Stimulated activated CD8-positive, alpha-beta memory T cell treated with anti-CD3 and anti-CD28 coated beads, Interleukin-12 subunit alpha, Interleukin-12 subunit beta, amount 100 ng/mL, for 24 hours (primary cell): ENCODE data around the gene RND3.

Experiments used
- DNase-seq: peaks from one replicate; pipeline ENCODE4 v3.0.0-alpha.2; 2020; ENCODE audit errors: extremely low read depth

Gene RND3

DNA sequence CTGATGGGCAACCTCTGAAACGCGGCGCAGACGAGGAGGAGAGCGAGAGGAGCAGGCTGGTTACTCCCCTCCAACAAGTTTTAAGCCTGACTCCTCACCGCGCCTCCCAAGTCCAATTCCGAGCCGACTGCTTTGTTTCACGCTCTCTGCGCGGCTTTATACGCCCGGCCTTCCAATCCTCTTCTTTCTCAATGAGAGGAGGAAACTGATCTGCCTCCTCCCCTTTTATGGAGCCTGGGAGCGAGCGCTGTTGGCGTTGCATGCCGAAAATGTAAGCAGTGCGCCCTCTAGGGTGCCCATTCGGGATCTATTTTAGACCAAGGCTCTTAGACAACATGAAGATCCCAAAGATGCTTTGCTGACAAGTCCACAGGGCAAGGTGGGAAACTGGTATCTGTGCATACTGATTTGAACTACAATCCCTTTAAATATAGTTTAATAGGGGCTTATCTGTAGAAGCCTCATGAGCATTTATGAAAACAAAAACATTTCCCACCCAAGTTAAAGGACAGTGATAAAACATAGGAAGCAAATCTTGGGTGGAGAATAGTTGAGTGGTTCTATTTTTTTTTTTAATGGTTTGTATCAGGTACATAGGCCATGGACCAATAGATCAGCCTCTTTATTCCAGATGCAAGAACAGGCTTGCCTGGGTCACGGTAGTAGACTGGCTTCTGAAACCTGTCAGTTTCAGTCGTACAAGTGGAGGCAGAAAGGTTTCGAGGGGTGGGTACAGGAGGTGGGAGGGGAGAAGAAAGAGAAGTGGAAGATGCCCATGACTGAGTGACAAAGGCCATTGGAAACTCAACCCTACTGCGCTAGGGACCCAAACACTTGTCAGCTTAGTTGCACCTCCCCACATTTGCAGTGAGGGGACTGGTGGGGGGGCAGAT lies at the start of gene RND3:
TSS of gene RND3 (minus strand) at position 131 of the 893 bp plus-strand sequence. CDS start 250 bp downstream, outside the sequence.
- DNase-seq: no peak

DNA sequence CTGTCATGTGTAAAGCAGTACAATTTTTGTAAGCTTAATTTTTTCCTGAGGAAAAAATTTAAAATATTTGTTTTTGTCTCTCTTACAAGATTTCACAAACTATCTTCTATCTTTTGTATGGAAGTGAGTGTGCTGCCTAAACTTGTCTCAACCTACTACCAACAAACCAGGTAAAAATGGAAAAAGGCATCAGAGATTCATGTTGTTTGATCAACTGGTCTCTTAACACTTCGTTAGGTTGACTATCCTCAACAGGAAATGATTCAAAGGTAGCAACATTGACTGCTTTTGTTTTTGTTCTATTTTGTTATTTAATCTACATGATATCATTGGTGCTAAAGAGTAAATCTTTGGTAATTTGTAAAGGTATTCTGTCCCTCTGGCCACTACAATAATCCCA lies 47.7 kb upstream of the RND3 start:
- no peak for DNase-seq

GRCh38 chr2:150532879-150533278 lies 45.4 kb upstream of the RND3 start:
- DNase-seq: no peak

DNA sequence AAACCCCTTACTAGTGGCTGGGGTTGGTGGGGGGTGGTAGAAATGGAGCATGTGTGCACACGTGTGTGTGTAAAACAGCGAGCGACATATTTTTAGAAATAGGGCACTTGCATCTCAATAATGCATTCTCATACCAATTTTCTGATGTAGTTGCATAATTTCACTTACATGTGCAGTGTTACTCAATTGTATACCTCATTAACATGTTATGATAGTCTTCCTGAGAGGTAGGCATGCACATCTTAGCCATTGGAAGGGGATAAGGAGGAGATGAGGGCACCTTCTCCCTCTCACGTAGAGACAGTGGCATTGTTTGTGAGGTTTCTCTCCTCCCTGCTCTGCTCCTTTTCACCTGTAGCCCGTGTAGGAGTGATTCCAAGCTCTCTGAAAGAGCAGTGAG lies 44.6 kb upstream of the RND3 start:
- no peak for DNase-seq

- DNase-seq: no peak
Observed at GRCh38 chr2:150531591-150531990, 44.1 kb upstream of the RND3 start.

DNA sequence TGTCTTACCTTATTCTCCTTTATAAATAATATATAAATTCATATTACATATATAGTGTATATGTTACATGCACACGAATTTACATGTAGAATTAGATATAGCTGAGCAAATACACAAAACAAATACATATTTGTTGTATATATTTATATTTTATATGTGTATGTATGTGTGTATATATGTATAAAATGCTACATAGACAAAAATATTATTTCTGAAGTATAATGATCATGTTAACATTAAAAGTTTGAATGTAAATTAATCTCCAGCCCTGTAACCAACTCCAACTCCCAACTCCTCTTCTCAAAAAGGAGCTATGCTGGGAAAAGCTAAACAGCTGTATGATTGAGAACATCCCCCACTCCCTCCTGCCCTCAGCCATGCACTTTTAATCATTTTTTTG lies 42.7 kb upstream of the RND3 start:
- DNase-seq: no peak

DNA sequence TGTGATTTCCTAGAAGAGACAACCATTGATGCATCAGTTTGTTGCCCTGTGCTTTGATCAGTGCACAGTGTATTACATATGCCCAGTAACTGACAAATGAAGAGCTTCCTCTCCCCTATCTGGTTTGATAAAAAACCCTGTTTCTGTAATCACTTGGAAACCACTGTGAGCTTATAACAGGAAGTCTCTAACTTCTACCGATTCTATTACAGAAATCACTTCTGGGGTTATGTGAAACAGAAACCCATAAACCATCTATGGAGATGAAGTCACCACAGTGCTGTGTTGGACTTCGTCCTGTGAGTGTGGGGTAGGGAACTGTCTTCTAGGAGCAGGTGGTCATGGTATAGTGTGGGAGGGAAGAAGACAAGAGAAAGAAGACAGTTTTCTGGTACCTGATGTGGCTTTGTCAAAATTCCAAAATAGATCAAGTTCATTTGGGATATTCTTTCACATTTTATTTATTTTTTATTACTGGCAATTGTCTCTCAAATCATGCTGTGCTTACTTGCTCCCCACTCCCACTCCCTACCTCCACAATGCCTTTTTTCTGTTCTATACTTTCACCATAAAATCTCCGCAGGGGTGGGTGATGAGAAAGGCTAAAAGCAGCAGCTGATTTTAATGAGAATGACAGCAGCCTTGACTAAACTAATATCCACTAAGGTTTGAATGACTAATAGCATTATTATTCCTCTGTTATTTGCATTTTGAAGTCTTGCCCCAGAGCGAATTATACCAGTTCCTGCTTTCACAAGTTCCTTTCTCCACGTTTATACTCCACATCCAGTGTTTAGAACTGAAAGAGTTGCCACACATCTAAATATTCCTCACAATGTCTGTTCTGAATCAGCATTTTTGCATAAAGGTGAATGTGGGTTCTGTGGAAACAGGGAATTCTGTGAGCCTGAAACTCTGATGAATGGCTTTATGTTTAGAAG lies 41.7 kb upstream of the RND3 start:
- no peak for DNase-seq

- DNase-seq: no peak
Observed at GRCh38 chr2:150526827-150527226, 39.4 kb upstream of the RND3 start.

DNA sequence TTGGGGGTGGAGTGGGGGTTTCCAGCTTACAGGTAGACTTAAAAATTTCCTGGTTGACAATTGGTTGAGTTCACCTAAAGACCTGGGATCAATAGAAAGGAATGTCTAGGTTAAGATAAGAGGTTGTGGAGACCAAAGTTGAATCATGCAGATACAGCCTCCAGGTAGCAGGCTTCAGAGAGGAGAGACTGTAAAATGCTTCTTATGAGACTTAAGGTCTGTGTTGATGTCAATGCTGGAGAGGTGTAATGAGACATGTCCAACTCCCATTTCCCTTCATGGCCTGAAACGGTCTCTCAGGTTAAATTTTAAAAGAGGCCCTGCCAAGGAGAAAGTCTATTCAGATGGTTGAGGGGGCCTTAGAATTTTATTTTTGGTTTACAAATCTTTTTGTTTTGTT lies 38.5 kb upstream of the RND3 start:
- DNase-seq: no peak

DNA sequence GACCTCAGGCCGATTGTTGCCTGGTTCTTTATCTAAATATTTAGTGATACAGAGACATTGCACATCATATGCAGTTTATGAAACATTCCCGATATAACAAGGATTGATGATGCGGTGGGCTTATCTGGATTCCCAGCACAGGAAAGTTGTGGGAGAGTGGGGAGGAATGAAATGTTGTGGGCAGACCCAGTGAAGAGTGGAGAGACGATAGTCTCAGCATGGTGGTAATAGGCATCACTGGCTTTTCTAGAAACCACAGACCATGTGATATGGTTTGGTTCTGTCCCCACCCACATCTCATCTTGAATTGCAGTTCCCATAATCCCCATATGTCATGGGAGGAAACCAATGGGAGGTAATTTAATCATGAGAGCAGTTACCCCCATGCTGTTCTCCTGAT lies 34.8 kb upstream of the RND3 start:
- no peak for DNase-seq

- no peak for DNase-seq
Observed at GRCh38 chr2:150520887-150521664, 33.6 kb upstream of the RND3 start.

DNA sequence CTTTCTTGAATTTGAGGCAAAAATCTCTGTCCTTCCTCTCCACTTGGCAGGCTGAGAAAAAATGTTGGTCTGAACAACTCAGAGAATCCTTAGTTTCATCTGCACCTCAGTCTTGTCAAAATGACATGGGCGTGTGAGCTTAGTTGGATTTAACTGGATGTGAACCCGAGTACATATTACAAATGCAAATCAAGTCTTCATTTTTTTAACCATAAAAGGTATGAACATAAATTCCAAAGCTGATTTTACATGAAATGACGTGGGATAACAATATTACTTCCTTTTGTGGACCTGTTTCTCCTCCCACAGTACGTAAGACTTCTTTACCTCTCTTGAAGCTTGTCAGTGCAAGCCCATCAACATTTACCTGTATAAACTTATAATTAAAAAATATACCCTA lies 32.6 kb upstream of the RND3 start:
- no peak for DNase-seq

GRCh38 chr2:150517951-150518680 lies 30.6 kb upstream of the RND3 start:
- no peak for DNase-seq

- DNase-seq: no peak
Observed at GRCh38 chr2:150513647-150514046, 26.2 kb upstream of the RND3 start.

GRCh38 chr2:150508497-150509137 lies 21.1 kb upstream of the RND3 start:
- no peak for DNase-seq

GRCh38 chr2:150507071-150507470 lies 19.6 kb upstream of the RND3 start:
- DNase-seq: no peak

DNA sequence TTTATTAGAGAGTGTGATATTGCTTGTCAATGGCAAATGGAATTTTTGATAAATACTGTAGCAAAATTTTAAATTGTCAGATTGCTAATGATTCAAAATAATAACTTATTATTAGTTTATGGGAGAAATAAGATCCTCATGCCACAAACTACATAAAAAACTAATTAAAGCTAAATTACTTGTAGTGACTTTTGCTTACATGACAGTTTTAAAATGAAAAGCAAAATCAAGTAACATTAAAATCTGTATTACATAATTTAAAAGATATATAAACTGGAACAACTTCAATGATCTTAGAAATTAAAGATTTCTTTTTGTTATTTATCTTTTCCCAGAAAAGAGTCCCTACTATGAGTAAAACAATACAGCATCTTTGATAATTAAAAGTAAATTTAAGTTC lies 17.7 kb upstream of the RND3 start:
- no peak for DNase-seq

GRCh38 chr2:150495993-150496627 lies 8.6 kb upstream of the RND3 start:
- DNase-seq: no peak

DNA sequence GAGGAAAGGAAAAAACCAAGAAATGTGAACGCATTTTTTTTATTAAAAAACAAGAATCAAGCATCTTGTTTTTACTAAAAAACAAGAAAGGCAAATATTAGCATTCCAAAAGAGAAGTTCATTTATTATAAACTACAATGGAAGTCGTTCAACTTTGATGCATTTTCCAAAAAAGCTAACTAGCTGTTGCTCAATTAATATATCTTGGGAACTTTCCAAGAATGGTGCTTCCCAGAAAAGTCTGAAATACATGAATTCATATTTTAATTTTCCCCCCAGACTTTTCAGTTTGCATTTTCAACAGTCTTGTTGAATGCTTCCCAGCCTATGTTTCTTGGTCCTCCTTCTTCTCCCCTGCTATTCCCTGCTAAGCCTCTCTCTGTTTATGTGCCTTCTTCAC lies 7.5 kb upstream of the RND3 start:
- no peak for DNase-seq

DNA sequence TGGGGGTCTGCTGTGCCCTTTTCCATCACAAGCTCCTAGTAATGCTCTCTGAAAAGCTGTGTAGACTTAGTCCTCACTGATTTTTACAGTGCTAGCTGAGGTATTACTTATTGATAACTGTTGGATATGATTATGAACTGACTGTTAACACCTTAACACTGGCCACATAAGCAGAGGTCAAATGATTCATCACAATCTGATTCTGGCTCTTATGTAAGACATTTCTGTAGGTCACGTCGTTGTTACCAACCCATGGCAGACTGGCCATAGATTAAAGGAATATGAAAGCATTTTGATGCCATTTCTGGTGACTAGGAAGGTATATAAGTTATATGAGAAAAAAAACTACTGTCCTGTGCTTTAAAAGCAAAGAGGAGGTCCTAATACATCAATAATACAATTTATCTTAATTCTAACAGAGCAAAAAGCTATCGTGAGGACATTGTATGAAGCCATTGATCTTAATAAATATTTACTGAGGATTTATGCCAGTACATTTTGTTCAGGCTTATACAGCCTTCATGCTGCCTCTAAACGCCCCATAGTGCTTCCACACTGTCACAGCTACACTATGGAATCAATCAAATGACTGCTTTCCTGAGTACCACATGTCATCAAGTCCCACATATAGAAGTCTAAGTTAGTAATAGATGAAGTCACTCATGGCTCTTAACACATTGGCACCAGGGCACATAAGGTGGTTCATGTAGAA lies 6.9 kb upstream of the RND3 start:
- DNase-seq: no peak
